A673 (cell line): ENCODE data around the gene RBM3. TPM values are rescaled to one million over a fixed set of nuclear protein-coding genes. Genes with fewer than 3 reads are reported as not detected.
A peak's percentile ranks its signal among the peaks of the same experiment; 100 is the strongest.

Experiments
- BruUV-seq: library from RNA; stranded (reverse); fragments of 400-500 nt; replicated peaks from 2 replicates; lab custom pipeline; 2021; lab: Mats Ljungman, UMichigan
- CTCF ChIA-PET: fragments of 300-600 bp; sonication (Branson Sonifier 250); formaldehyde crosslinking; loops from one replicate; lab custom pipeline; 2022; ENCODE audit warnings: antibody characterized with exemption; lab: Charles Lee
- POLR2A ChIA-PET: fragments of 300-600 bp; sonication (Branson Sonifier 250); formaldehyde crosslinking; loops from one replicate; lab custom pipeline; 2022; ENCODE audit warnings: antibody characterized with exemption; ENCODE audit not compliant: low non-redundant PET; lab: Charles Lee
- DNase-seq: peaks from one replicate; pipeline ENCODE4 v3.0.0-alpha.2; 2015; ENCODE audit warnings: low spot score
- H3K27ac ChIP-seq: fragments of 200-600 bp; sonication (generic); 2 replicates; pipeline ENCODE4 v1.5.1; 2016; ENCODE audit warnings: mixed run types, low read depth, mild to moderate bottlenecking, mixed read lengths, antibody characterized with exemption, low read length; ENCODE audit not compliant: poor library complexity, severe bottlenecking
- H3K27me3 ChIP-seq: fragments of 200-600 bp; sonication (generic); replicated peaks from 2 replicates; pipeline ENCODE4 v1.6.1; 2017; ENCODE audit warnings: mixed run types, low read depth, mild to moderate bottlenecking, mixed read lengths, antibody characterized with exemption, low read length; ENCODE audit not compliant: insufficient read depth, poor library complexity
- H3K36me3 ChIP-seq: fragments of 200-600 bp; sonication (generic); 2 replicates; pipeline ENCODE4 v1.6.1; 2016; ENCODE audit warnings: mixed run types, mild to moderate bottlenecking, mixed read lengths, antibody characterized with exemption, low read length; ENCODE audit not compliant: insufficient read depth, poor library complexity, severe bottlenecking
- H3K4me1 ChIP-seq: fragments of 200-600 bp; sonication (generic); 2 replicates; pipeline ENCODE4 v1.6.1; 2017; ENCODE audit warnings: mixed run types, mild to moderate bottlenecking, mixed read lengths, antibody characterized with exemption, low read length; ENCODE audit not compliant: insufficient read depth, poor library complexity, severe bottlenecking
- H3K4me3 ChIP-seq: fragments of 200-600 bp; sonication (generic); 2 replicates; pipeline ENCODE4 v1.5.1; 2016; ENCODE audit warnings: low read depth, mixed run types, mild to moderate bottlenecking, mixed read lengths, low read length; ENCODE audit not compliant: poor library complexity, severe bottlenecking
- H3K9me3 ChIP-seq: fragments of 200-600 bp; sonication (generic); 2 replicates; pipeline ENCODE4 v1.6.1; 2016; ENCODE audit warnings: mixed run types, low read depth, mild to moderate bottlenecking, mixed read lengths, antibody characterized with exemption, low read length; ENCODE audit not compliant: poor library complexity, severe bottlenecking
- CTCF ChIP-seq: fragments of 300-800, 200-600 bp; sonication (generic); conservative IDR thresholded peaks from 2 replicates; pipeline ENCODE4 v1.5.1; 2017; ENCODE audit warnings: low read depth, mild to moderate bottlenecking, antibody characterized with exemption, low read length, moderate library complexity, mixed read lengths
- EZH2 ChIP-seq: fragments of 200-600 bp; sonication (generic); IDR thresholded peaks from 2 replicates; pipeline ENCODE4 v1.6.1; 2017; ENCODE audit warnings: borderline replicate concordance, low read depth, mild to moderate bottlenecking, mixed read lengths, antibody characterized with exemption, low read length; ENCODE audit not compliant: poor library complexity, severe bottlenecking
- intact Hi-C: fragments of 100-400 bp; cut with micrococcal nuclease; formaldehyde crosslinking; loops from one replicate; pipeline ENCODE4 v1.10.0; 2022; ENCODE audit not compliant: unreplicated experiment
- total RNA-seq: library from RNA; stranded (reverse); gene quantifications from 2 replicates; pipeline ENCODE4 v1.2.3, GENCODE V29; 2021

The RBM3 gene
- total RNA-seq, 1 experiment from 2014 or later = 259 TPM

GRCh38 chrX:48601741-48602394 is 27.6 kb downstream of the RBM3 start:
- no peak overlapping the region for H3K27ac ChIP-seq
- no peaks in the 10 kb centered on the region for H3K9me3 ChIP-seq
- intact Hi-C loops = no loop called here
- no peak for DNase-seq
- BruUV-seq = no TSS peak
- H3K27me3 ChIP-seq = no peaks in the 10 kb centered on the region
- ChIA-PET POLR2A (no interaction called here), CTCF (no interaction called here)
- H3K4me1 ChIP-seq = no peaks in the 10 kb centered on the region
- TF ChIP-seq CTCF = no peak
- no peak for TF ChIP-seq EZH2
- no peak overlapping the region for H3K4me3 ChIP-seq
- H3K36me3 ChIP-seq = peaks cover 21% of the 10 kb centered on the region

- H3K4me3 ChIP-seq = no peak overlapping the region
- BruUV-seq = no TSS peak
- CTCF ChIA-PET = no interaction called here
These were observed 30.4 kb downstream of the RBM3 start for GRCh38 chrX:48604701-48605100.

GRCh38 chrX:48606091-48606490 is 31.8 kb downstream of the RBM3 start:
- no peaks in the 10 kb centered on the region for H3K27me3 ChIP-seq
- H3K27ac ChIP-seq = no peak overlapping the region
- no peaks in the 10 kb centered on the region for H3K9me3 ChIP-seq
- POLR2A ChIA-PET = no interaction called here
- no TSS peak for BruUV-seq
- H3K4me1 ChIP-seq = no peaks in the 10 kb centered on the region
- H3K4me3 ChIP-seq = no peak overlapping the region
- peaks cover 3% of the 10 kb centered on the region for H3K36me3 ChIP-seq
- TF ChIP-seq CTCF = peak; percentile 36; the same call in 1 of the 2 replicates
- TF ChIP-seq EZH2 = no peak
- intact Hi-C loops = no loop called here
- no peak for DNase-seq
- CTCF ChIA-PET = no interaction called here

More at GRCh38 chrX:48604701-48605100, 30.4 kb downstream of the RBM3 start:
- no peaks in the 10 kb centered on the region for H3K4me1 ChIP-seq
- POLR2A ChIA-PET = no interaction called here
- no peak for DNase-seq
- peaks cover 9% of the 10 kb centered on the region for H3K36me3 ChIP-seq
- H3K27me3 ChIP-seq = no peaks in the 10 kb centered on the region
- TF ChIP-seq CTCF = no peak
- TF ChIP-seq EZH2 = no peak
- intact Hi-C loops = no loop called here
- no peaks in the 10 kb centered on the region for H3K9me3 ChIP-seq
- H3K27ac ChIP-seq = no peak overlapping the region
